HepG2 (cell line): ENCODE results near the gene ZNF117. TPM values are rescaled to one million over a fixed set of nuclear protein-coding genes. Genes with fewer than 3 reads are reported as not detected.
A peak's percentile ranks its signal among the peaks of the same experiment; 100 is the strongest.

Experiments used
- FLYWCH1 ChIP-seq: sonication (generic); formaldehyde crosslinking; IDR thresholded peaks from 2 replicates; pipeline ENCODE4 v1.8.1; 2023; ENCODE audit warnings: mild to moderate bottlenecking, missing genetic modification reagents
- GATA4 ChIP-seq: sonication (generic); IDR thresholded peaks from 2 replicates; pipeline ENCODE4 v1.6.1; 2016; ENCODE audit warnings: antibody characterized with exemption, low read depth, borderline replicate concordance
- HNRNPUL1 ChIP-seq: fragments of 200-400 bp; formaldehyde crosslinking; IDR thresholded peaks from 2 replicates; pipeline ENCODE4 v1.6.1; 2017; ENCODE audit warnings: low read depth, mild to moderate bottlenecking, low read length, moderate library complexity
- HOXD1 ChIP-seq: sonication (generic); formaldehyde crosslinking; IDR thresholded peaks from 2 replicates; pipeline ENCODE4 v1.5.0; 2020; ENCODE audit warnings: missing genetic modification reagents
- KDM6A ChIP-seq: IDR thresholded peaks from 2 replicates; pipeline ENCODE4 v1.6.1; 2016; ENCODE audit warnings: low read depth
- KLF13 ChIP-seq: sonication (generic); formaldehyde crosslinking; IDR thresholded peaks from 2 replicates; pipeline ENCODE4 v1.4.0; 2020; ENCODE audit warnings: mild to moderate bottlenecking, missing genetic modification reagents
- KLF6 ChIP-seq: IDR thresholded peaks from 2 replicates; pipeline ENCODE4 v1.8.0; 2016; ENCODE audit warnings: missing biosample characterization, missing genetic modification reagents
- MAFG ChIP-seq: sonication (generic); formaldehyde crosslinking; IDR thresholded peaks from 2 replicates; pipeline ENCODE4 v1.5.1; 2020; ENCODE audit warnings: mild to moderate bottlenecking, missing genetic modification reagents
- RBFOX2 ChIP-seq: fragments of 200-400 bp; formaldehyde crosslinking; IDR thresholded peaks from 2 replicates; pipeline ENCODE4 v1.6.1; 2017; ENCODE audit warnings: low read depth, mild to moderate bottlenecking, low read length
- TBL1XR1 ChIP-seq: fragments of 150-350 bp; IDR thresholded peaks from 2 replicates; pipeline ENCODE4 v1.6.1; 2014; ENCODE audit warnings: borderline replicate concordance, low read length; ENCODE audit not compliant: partially characterized antibody
- ZBTB21 ChIP-seq: sonication (generic); formaldehyde crosslinking; IDR thresholded peaks from 2 replicates; pipeline ENCODE4 v1.4.0; 2020; ENCODE audit warnings: missing genetic modification reagents
- ZBTB44 ChIP-seq: sonication (generic); formaldehyde crosslinking; IDR thresholded peaks from 2 replicates; pipeline ENCODE4 v1.4.0; 2020; ENCODE audit warnings: missing genetic modification reagents
- ZBTB49 ChIP-seq: sonication (generic); formaldehyde crosslinking; IDR thresholded peaks from 2 replicates; pipeline ENCODE4 v1.4.0; 2020; ENCODE audit warnings: missing genetic modification reagents, borderline replicate concordance
- ZBTB7B ChIP-seq: sonication (generic); formaldehyde crosslinking; IDR thresholded peaks from 2 replicates; pipeline ENCODE4 v1.4.0; 2020; ENCODE audit warnings: missing genetic modification reagents
- ZNF138 ChIP-seq: sonication (generic); formaldehyde crosslinking; IDR thresholded peaks from 2 replicates; pipeline ENCODE4 v1.5.0; 2020; ENCODE audit warnings: mild to moderate bottlenecking, low read depth, missing genetic modification reagents
- ZNF644 ChIP-seq: IDR thresholded peaks from 2 replicates; pipeline ENCODE4 v1.6.1; 2016; ENCODE audit warnings: low read depth
- ZNF749 ChIP-seq: sonication (generic); formaldehyde crosslinking; IDR thresholded peaks from 2 replicates; pipeline ENCODE4 v1.8.0; 2022; ENCODE audit warnings: mild to moderate bottlenecking, missing genetic modification reagents, moderate library complexity, borderline replicate concordance
- ZNF770 ChIP-seq: sonication (generic); formaldehyde crosslinking; IDR thresholded peaks from 2 replicates; pipeline ENCODE4 v1.5.0; 2020; ENCODE audit warnings: mild to moderate bottlenecking, missing genetic modification reagents
- polyA plus RNA-seq, 8 experiments: library from polyadenylated mRNA; depleted of rRNA in 3 of 8; stranded (reverse) in 7 of 8; unstranded in 1 of 8; fragments of >200 nt; fragmentation: Illumina TruSeq in 4 of 8; extraction: Trizol in 4 of 8; gene quantifications; 2 replicates each; pipeline versions ENCODE4 v1.2.1 to v1.2.3, GENCODE V29; 2011 to 2016; ENCODE audit warnings: low read depth in 4 of 8, missing spikeins in 1 of 8, mixed read lengths in 1 of 8; ENCODE audit not compliant: insufficient read depth in 1 of 8
- total RNA-seq, 5 experiments: library from RNA; depleted of rRNA; stranded (reverse); fragments of >200 nt; fragmentation: Illumina TruSeq; extraction: Trizol; gene quantifications; 2 replicates each; pipeline ENCODE4 v1.2.3, GENCODE V29; 2016; ENCODE audit warnings: low read depth in 1 of 5

The ZNF117 gene
- total and polyA plus RNA-seq, 2 of the 13 experiments (the other 11 are each of a cell fraction or from before 2014, with no cell fraction given), result 6.6 to 20.0 TPM

- TF ChIP-seq TBL1XR1, result no peak
- no peak for TF ChIP-seq MAFG (CRISPR knock-in tag)
- TF ChIP-seq ZNF770 (CRISPR knock-in tag), result peak; percentile 98
- no peak for TF ChIP-seq GATA4
- TF ChIP-seq ZBTB7B (CRISPR knock-in tag), result peak; percentile 78
- TF ChIP-seq HOXD1 (CRISPR knock-in tag), result no peak
- TF ChIP-seq ZBTB21, result no peak
- TF ChIP-seq ZNF138 (CRISPR knock-in tag), result no peak
- TF ChIP-seq KLF13, result no peak
- TF ChIP-seq RBFOX2, result no peak
- TF ChIP-seq ZNF749 (CRISPR knock-in tag), result no peak
- no peak for TF ChIP-seq FLYWCH1
- no peak for TF ChIP-seq HNRNPUL1
- TF ChIP-seq KLF6 (CRISPR knock-in tag), result no peak
- TF ChIP-seq ZBTB49, result no peak
- no peak for TF ChIP-seq ZNF644 (CRISPR knock-in tag)
- TF ChIP-seq KDM6A, result no peak
- no peak for TF ChIP-seq ZBTB44 (CRISPR knock-in tag)
Measured at GRCh38 chr7:64946772-64947171, 44.1 kb downstream of the ZNF117 start (continued).
